LNCaP clone FGC (cell line): ENCODE measurements around the gene FER.

Source experiments
- DNase-seq: peaks from one replicate; pipeline ENCODE4 v3.0.0-alpha.2; 2011; ENCODE audit warnings: low read depth
- H3K4me3 ChIP-seq: 2 replicates; pipeline ENCODE4 v1.5.1; 2011; ENCODE audit warnings: mild to moderate bottlenecking, low read depth, low read length, control low read depth
- TF ChIP-seq, protein P1 (sequence below): IDR thresholded peaks from 2 replicates; pipeline ENCODE4 v1.5.1; 2012; ENCODE audit warnings: mild to moderate bottlenecking; ENCODE audit not compliant: control insufficient read depth, insufficient read depth; ENCODE audit errors: extremely low read depth

FER gene

GRCh38 chr5:108743846-108744245, 3.9 kb upstream of the FER start:
- no peak overlapping the region for H3K4me3 ChIP-seq
- TF ChIP-seq, protein P1, sequence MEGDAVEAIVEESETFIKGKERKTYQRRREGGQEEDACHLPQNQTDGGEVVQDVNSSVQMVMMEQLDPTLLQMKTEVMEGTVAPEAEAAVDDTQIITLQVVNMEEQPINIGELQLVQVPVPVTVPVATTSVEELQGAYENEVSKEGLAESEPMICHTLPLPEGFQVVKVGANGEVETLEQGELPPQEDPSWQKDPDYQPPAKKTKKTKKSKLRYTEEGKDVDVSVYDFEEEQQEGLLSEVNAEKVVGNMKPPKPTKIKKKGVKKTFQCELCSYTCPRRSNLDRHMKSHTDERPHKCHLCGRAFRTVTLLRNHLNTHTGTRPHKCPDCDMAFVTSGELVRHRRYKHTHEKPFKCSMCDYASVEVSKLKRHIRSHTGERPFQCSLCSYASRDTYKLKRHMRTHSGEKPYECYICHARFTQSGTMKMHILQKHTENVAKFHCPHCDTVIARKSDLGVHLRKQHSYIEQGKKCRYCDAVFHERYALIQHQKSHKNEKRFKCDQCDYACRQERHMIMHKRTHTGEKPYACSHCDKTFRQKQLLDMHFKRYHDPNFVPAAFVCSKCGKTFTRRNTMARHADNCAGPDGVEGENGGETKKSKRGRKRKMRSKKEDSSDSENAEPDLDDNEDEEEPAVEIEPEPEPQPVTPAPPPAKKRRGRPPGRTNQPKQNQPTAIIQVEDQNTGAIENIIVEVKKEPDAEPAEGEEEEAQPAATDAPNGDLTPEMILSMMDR = no peak
- DNase-seq = no peak

GRCh38 chr5:108747111-108747773, 455 bp upstream of the FER start:
- TF ChIP-seq, protein P1 = no peak
- no peak for DNase-seq
- H3K4me3 ChIP-seq = peak overlapping the region; percentile 59

- peak; percentile 91 for DNase-seq
- TF ChIP-seq, protein P1 = peak; percentile 41
- peak overlapping the region; percentile 59 for H3K4me3 ChIP-seq
Observed at GRCh38 chr5:108748401-108749127, 867 bp downstream of the FER start.

DNA sequence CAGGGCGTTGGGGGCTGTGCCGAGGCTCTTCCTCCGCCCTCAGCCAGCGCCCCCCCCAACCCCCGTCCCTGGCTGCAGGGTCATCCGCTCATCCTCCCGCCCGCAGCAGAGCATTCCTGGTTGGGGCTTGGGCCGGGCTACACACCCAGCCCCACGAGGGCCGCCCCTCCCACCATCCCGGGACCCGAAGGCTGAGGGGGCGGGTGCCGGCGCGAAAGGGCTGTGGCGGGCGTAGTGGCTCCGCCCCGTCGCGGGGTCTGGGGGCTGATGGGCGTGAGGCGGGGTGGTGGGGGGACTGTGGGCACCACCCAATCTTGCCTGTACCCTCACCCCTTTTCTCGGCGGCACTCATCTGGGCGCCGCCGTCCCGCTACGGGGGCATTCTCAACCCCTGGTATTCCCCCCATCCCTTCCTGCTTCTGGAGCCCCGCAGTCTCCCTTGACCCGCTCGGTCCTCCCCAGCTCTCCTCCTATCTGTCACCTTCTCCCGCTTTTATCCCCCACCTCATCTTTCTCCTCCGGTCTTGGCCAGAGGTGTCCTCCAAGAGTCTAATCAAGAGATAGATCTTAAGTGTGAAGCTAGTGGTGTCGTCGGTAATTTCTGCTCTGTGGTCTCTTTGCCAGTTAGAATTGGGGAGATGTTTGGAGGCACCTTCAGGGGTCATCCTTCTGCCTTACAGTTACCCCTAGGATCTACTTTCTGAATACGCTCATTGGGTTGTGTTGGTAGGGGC, 1.6 kb downstream of the FER start:
- peak overlapping the region; percentile 59 for H3K4me3 ChIP-seq
- TF ChIP-seq, protein P1 = no peak
- no peak for DNase-seq

DNA sequence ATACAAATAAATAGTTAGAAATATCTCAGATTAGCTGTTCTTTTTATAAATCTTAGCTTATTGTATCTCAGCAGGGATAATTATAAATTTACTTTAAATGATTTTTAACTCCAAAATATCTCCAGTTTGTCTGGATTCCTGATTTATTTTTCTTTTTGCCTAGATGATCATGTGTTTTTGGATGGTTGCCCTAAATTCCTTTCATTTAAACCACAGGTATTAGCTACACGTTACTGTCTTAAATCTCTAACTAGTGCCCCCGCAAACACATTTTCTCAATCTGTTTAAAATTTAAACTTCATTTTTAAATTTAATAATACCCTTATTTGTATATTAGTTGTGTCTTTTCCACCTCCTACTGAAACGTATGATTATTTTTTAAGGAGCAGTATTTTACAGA, 5.6 kb downstream of the FER start:
- TF ChIP-seq, protein P1 = no peak
- DNase-seq = no peak
- H3K4me3 ChIP-seq = no peak overlapping the region

GRCh38 chr5:108753877-108754276, 6.2 kb downstream of the FER start:
- H3K4me3 ChIP-seq = no peak overlapping the region
- TF ChIP-seq, protein P1 = no peak
- DNase-seq = no peak
